GM12873 (cell line): ENCODE data around the gene MDP1.

Experiments
- CTCF ChIP-seq: IDR thresholded peaks from 2 replicates; pipeline ENCODE4 v1.5.1; 2012; ENCODE audit warnings: low read depth, mild to moderate bottlenecking, moderate library complexity, low read length, control low read depth; ENCODE audit not compliant: insufficient read depth; ENCODE audit errors: missing control alignments

Gene MDP1

GRCh38 chr14:24260026-24260779, 44.3 kb upstream of the MDP1 start:
- no peak for TF ChIP-seq CTCF

DNA sequence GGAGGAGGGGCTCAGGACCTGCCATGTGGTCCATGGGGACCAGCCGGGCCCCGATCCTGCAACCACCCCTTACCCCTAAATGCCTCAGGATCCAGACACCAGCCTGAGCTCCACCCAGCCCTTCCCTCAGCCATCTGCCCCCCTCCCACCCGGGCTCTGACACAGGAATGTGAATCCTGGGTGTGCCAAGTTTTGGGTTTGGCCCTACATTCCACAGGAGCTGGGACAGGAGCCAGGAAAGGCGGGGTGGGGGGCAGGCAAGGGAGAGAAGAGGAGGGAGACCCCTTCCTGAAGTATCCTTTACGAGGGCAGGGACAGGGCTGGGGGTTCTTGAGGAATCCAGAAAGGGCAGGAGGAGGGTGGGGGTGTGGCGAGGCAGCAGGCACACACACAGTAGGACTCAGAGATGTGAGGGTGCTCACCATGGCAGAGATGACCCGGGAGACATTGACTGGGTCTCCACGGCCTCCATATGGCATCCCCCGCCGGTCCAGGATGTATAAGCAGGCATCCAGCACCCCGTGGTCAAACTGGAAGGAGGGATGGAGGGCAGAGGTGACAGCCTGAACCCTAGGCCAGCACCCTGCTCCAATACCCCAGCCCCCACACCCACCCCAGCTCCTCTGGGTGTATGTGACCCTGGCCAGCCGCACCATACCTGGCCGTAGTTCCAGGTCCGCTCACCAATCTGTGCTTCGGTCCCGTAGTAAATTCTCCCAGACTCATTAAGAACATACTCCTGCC, 43.6 kb upstream of the MDP1 start:
- no peak for TF ChIP-seq CTCF

- no peak for TF ChIP-seq CTCF
Observed at GRCh38 chr14:24258548-24259265, 42.8 kb upstream of the MDP1 start.

GRCh38 chr14:24258119-24258518, 42.3 kb upstream of the MDP1 start:
- TF ChIP-seq CTCF, result no peak

- TF ChIP-seq CTCF, result no peak
Observed at GRCh38 chr14:24256960-24257359, 41.1 kb upstream of the MDP1 start.

- TF ChIP-seq CTCF, result no peak
Observed at GRCh38 chr14:24255931-24256711, 40.3 kb upstream of the MDP1 start.
